OCI-LY7 (cell line): ENCODE data around the gene JAG2. TPM values are rescaled to one million over a fixed set of nuclear protein-coding genes. Genes with fewer than 3 reads are reported as not detected.

ENCODE experiments used
- BruUV-seq: library from RNA; stranded (reverse); fragments of 400-500 nt; replicated peaks from 2 replicates; lab custom pipeline; 2021; lab: Mats Ljungman, UMichigan
- CTCF ChIA-PET: fragments of 300-600 bp; sonication (Branson Sonifier 250); formaldehyde crosslinking; loops from one replicate; lab custom pipeline; 2022; ENCODE audit warnings: antibody characterized with exemption; ENCODE audit not compliant: unreplicated experiment; lab: Charles Lee
- POLR2A ChIA-PET: fragments of 300-600 bp; sonication (Branson Sonifier 250); formaldehyde crosslinking; loops from one replicate; lab custom pipeline; 2022; ENCODE audit warnings: antibody characterized with exemption; lab: Charles Lee
- DNase-seq: peaks from one replicate; pipeline ENCODE4 v3.0.0-alpha.2; 2015; ENCODE audit warnings: low spot score
- H2AFZ ChIP-seq: fragments of 200-600 bp; sonication (generic), shearing (Covaris generic); 2 replicates; pipeline ENCODE4 v1.6.1; 2014; ENCODE audit warnings: mild to moderate bottlenecking, antibody characterized with exemption, low read length, moderate library complexity
- H3K27ac ChIP-seq: fragments of 200-600 bp; sonication (generic); 2 replicates; pipeline ENCODE4 v1.5.1; 2014; ENCODE audit warnings: mixed run types, low read depth, mild to moderate bottlenecking, moderate library complexity, low read length, inconsistent platforms; ENCODE audit not compliant: poor library complexity, severe bottlenecking
- H3K36me3 ChIP-seq: fragments of 200-600 bp; sonication (generic); 2 replicates; pipeline ENCODE4 v1.6.1; 2014; ENCODE audit warnings: mild to moderate bottlenecking, antibody characterized with exemption, low read length, moderate library complexity, mixed read lengths; ENCODE audit not compliant: insufficient read depth
- H3K4me1 ChIP-seq: fragments of 200-600 bp; sonication (generic); 2 replicates; pipeline ENCODE4 v1.5.1; 2014; ENCODE audit warnings: mild to moderate bottlenecking, low read length; ENCODE audit not compliant: insufficient read depth, poor library complexity, severe bottlenecking
- H3K4me2 ChIP-seq: fragments of 200-600 bp; sonication (generic); 2 replicates; pipeline ENCODE4 v1.6.1; 2014; ENCODE audit warnings: mild to moderate bottlenecking, low read length
- H3K4me3 ChIP-seq: fragments of 200-600 bp; sonication (generic); 2 replicates; pipeline ENCODE4 v1.5.1; 2014; ENCODE audit warnings: mild to moderate bottlenecking, low read depth, low read length; ENCODE audit not compliant: poor library complexity, severe bottlenecking
- H3K79me2 ChIP-seq: fragments of 200-600 bp; sonication (generic); 2 replicates; pipeline ENCODE4 v1.6.1; 2016; ENCODE audit warnings: low read depth, mild to moderate bottlenecking, low read length, moderate library complexity, mixed read lengths; ENCODE audit not compliant: insufficient read depth
- H3K9me2 ChIP-seq: fragments of 200-600 bp; sonication (generic); 2 replicates; pipeline ENCODE4 v1.6.1; 2016; ENCODE audit warnings: mild to moderate bottlenecking, low read length, mixed read lengths; ENCODE audit not compliant: insufficient read depth
- H3K9me3 ChIP-seq: fragments of 200-600 bp; sonication (generic); 2 replicates; pipeline ENCODE4 v1.6.1; 2014; ENCODE audit warnings: mild to moderate bottlenecking, mixed run types, low read length, mixed read lengths
- H4K20me1 ChIP-seq: fragments of 200-600 bp; sonication (generic); 2 replicates; pipeline ENCODE4 v1.6.1; 2014; ENCODE audit warnings: mild to moderate bottlenecking, antibody characterized with exemption, low read length, moderate library complexity, mixed read lengths; ENCODE audit not compliant: insufficient read depth
- EZH2phosphoT487 ChIP-seq: fragments of 200-600 bp; sonication (generic); IDR thresholded peaks from 2 replicates; pipeline ENCODE4 v1.6.1; 2018; ENCODE audit warnings: low read depth, borderline replicate concordance, mild to moderate bottlenecking, mixed run types, antibody characterized with exemption, low read length, moderate library complexity, mixed read lengths
- intact Hi-C: fragments of 100-400 bp; cut with micrococcal nuclease; formaldehyde crosslinking; loops from one replicate; pipeline ENCODE4 v1.10.0; 2022; ENCODE audit not compliant: unreplicated experiment
- total RNA-seq, 2 experiments: library from RNA; depleted of rRNA in 1 of 2; stranded (reverse); fragments of >200 nt in 1 of 2; shearing (Covaris generic) in 1 of 2; gene quantifications; 2 replicates each; pipeline ENCODE4 v1.2.3, GENCODE V29; 2014 to 2022
- TF ChIP-seq, protein P1 (sequence below): fragments of 200-600 bp; sonication (generic); conservative IDR thresholded peaks from 2 replicates; pipeline ENCODE4 v1.5.1; 2014; ENCODE audit warnings: mild to moderate bottlenecking, antibody characterized with exemption, low read length, moderate library complexity, mixed read lengths

JAG2 gene
- total RNA-seq, 2 experiments from 2014 or later, result 5.0 to 6.0 TPM

DNA sequence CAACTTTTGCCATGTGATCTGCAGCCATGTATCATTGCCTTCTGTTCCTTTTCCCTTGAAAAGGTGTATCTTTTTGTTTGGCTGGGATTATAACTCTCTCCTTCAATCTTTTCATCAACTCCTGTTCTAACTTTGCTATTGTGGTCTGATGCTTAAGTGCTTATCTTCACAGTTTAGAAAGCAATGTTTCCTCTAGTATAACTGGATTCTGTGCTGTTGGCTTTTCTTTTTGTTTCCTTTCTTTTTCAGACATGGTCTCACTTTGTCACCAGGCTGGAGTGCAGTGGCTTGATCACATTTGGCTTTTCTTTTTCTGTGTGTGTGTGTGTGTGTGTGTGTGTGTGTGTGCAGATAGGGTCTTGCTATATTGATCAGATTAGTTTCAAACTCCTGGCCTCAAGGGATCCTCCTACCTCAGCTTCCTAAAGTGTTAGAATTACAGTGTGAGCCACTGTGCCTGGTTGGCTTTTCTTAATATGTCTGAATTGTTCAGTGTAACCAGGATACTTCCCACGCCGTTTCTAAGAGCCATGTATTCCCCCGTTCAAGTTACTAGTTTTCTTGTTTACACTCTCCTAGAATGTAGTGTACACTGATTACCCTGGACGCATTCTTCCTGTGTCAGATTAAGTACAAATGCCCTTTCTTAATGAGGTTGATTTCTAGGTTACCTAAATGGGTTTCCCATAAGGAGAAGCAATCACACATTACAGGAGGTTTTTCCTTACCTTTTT lies 35.5 kb downstream of the JAG2 start:
- ChIA-PET CTCF (no interaction called here), POLR2A (no interaction called here)
- Histone ChIP-seq H3K27ac (no peak overlapping the region), H4K20me1 (no peaks in the 10 kb centered on the region), H2AFZ (no peak overlapping the region), H3K36me3 (no peaks in the 10 kb centered on the region), H3K79me2 (no peaks in the 10 kb centered on the region), H3K4me3 (no peak overlapping the region), H3K9me2 (no peaks in the 10 kb centered on the region), H3K4me1 (no peaks in the 10 kb centered on the region), H3K4me2 (no peak overlapping the region), H3K9me3 (peaks cover 13% of the 10 kb centered on the region)
- intact Hi-C loops, result no loop called here
- TF ChIP-seq, protein P1, sequence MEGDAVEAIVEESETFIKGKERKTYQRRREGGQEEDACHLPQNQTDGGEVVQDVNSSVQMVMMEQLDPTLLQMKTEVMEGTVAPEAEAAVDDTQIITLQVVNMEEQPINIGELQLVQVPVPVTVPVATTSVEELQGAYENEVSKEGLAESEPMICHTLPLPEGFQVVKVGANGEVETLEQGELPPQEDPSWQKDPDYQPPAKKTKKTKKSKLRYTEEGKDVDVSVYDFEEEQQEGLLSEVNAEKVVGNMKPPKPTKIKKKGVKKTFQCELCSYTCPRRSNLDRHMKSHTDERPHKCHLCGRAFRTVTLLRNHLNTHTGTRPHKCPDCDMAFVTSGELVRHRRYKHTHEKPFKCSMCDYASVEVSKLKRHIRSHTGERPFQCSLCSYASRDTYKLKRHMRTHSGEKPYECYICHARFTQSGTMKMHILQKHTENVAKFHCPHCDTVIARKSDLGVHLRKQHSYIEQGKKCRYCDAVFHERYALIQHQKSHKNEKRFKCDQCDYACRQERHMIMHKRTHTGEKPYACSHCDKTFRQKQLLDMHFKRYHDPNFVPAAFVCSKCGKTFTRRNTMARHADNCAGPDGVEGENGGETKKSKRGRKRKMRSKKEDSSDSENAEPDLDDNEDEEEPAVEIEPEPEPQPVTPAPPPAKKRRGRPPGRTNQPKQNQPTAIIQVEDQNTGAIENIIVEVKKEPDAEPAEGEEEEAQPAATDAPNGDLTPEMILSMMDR, result no peak
- TF ChIP-seq EZH2phosphoT487, result no peak
- BruUV-seq, result no TSS peak
- DNase-seq, result no peak

- CTCF ChIA-PET, result no interaction called here
- H2AFZ ChIP-seq, result no peak overlapping the region
- TF ChIP-seq, protein P1, result no peak
- no peak for TF ChIP-seq EZH2phosphoT487
- no peaks in the 10 kb centered on the region for H3K4me1 ChIP-seq
- H3K9me3 ChIP-seq, result peaks cover 13% of the 10 kb centered on the region
- no peaks in the 10 kb centered on the region for H3K79me2 ChIP-seq
- BruUV-seq, result no TSS peak
- intact Hi-C loops, result no loop called here
- H3K4me3 ChIP-seq, result no peak overlapping the region
- H3K4me2 ChIP-seq, result no peak overlapping the region
- H4K20me1 ChIP-seq, result no peaks in the 10 kb centered on the region
- DNase-seq, result no peak
- H3K36me3 ChIP-seq, result no peaks in the 10 kb centered on the region
- H3K27ac ChIP-seq, result no peak overlapping the region
- H3K9me2 ChIP-seq, result no peaks in the 10 kb centered on the region
- POLR2A ChIA-PET, result interaction anchor here (0.6 kb wide), 2 partner anchors 73 to 1160 kb away, joined by 3 read pairs; no protein-coding TSS in a partner anchor
Measured at GRCh38 chr14:105131241-105131640, 37.3 kb downstream of the JAG2 start.

GRCh38 chr14:105128059-105128458 lies 40.5 kb downstream of the JAG2 start:
- Histone ChIP-seq H3K4me2 (no peak overlapping the region), H3K27ac (no peak overlapping the region), H3K36me3 (no peaks in the 10 kb centered on the region), H3K4me1 (no peaks in the 10 kb centered on the region), H2AFZ (no peak overlapping the region), H4K20me1 (no peaks in the 10 kb centered on the region), H3K9me3 (peaks cover 13% of the 10 kb centered on the region), H3K4me3 (no peak overlapping the region), H3K79me2 (no peaks in the 10 kb centered on the region), H3K9me2 (no peaks in the 10 kb centered on the region)
- CTCF ChIA-PET, result no interaction called here
- POLR2A ChIA-PET, result no interaction called here
- intact Hi-C loops, result no loop called here
- DNase-seq, result no peak
- TF ChIP-seq, protein P1, result no peak
- TF ChIP-seq EZH2phosphoT487, result no peak
- BruUV-seq, result no TSS peak
